Measurements from ENCODE around the gene GPD1L.
"Not testable (repeated sequence)": the region's sequence is repeated elsewhere in the genome, so short reads cannot be mapped to it uniquely, and the experiment has no call there.

Gene GPD1L

GRCh38 chr3:32106132-32106928 lies at the start of gene GPD1L:
TSS of gene GPD1L (plus strand) at chr3:32106620. CDS start at chr3:32106712, 92 bp downstream.
- DNase-seq (ENCODE audit: low read depth), result peak; percentile 87

DNA sequence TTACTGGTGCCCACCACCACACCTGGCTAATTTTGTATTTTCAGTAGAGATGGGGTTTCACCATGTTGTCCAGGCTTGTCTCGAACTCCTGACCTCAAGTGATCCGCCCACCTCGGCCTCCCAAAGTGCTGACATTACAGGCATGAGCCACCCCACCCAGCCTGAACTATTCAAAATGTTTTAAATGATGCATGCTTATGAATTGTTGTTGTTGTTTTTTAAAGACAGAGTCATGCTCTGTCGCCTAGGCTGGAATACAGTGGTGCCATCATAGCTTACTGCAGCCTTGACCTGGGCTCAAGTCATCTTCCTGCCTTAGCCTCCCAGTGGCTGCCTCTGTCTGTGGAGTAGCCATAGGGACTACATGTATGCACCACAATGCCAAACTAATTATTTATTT lies 48.0 kb upstream of the GPD1L start:
- not testable (repeated sequence) for DNase-seq (ENCODE audit: low read depth)

DNA sequence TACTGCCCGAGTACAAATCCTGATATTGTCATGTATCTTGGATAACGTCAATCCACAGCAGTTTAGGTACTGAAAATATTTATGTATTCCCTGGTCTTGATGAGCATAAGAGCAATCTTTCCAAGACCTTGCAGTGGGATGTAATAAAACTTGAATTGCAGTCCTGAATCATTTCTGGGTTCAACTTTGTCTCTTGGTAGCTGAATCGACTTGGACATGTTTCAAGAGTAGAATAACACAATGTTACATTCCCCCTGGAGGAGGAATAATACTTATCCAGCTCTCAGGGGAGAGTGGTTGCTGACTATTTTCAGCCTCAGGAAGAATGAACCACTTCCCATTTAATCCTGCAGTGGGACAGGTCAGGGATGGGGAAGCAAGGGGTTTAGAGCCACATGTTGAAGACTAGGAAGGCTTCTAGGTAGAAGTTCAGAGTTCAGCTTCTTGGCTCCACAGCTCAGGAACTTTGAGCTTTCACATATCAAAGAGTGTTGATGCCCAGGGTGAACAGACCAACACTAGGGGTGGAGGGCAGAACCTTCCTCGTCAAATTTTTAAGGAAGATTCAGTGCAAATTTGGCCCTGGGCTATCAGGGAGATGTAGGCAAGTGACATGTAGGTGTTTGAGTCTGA lies 43.4 kb upstream of the GPD1L start:
- no peak for DNase-seq (ENCODE audit: low read depth)

DNA sequence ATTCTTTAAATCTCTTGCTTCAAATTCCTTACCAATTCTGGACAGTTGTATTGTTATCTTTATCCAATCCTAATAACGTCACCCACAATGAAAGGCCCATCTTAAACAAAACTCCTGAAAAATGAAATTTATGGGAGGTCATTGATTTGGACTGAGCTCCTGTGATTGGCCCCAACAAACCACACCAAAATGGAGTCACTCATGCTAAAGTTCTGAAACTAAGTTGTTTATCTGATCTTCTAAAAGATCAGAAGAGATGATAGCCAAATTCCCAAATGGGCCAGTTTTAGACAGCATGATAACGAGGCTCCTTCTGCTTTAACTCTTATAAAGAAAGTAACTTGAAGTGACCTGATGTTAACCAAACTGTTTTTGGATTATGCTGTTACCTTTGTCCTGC lies 39.7 kb upstream of the GPD1L start:
- no peak for DNase-seq (ENCODE audit: low read depth)

- DNase-seq (ENCODE audit: low read depth), result not testable (repeated sequence)
Measured at GRCh38 chr3:32074194-32074593, 32.2 kb upstream of the GPD1L start.

DNA sequence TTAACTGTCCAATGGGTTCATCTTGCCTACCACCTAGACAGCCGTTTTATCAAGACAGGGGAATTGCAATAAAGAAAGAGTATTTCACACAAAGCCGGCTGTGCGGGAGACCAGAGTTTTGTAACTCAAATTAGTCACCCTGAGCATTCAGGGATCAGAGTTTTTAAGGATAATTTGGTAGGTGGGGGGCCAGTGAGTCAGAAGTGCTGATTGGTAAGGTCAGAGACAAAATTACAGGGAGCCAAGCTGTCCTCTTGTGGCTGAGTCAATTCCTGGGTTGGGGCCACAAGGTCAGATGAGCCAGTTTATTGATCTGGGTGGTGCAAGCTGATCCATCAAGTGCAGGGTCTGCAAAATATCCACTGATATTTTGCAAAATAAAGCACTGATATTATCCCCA lies 29.9 kb upstream of the GPD1L start:
- no peak for DNase-seq (ENCODE audit: low read depth)

- no peak for DNase-seq (ENCODE audit: low read depth)
Measured at GRCh38 chr3:32077260-32078084, 28.9 kb upstream of the GPD1L start.

DNA sequence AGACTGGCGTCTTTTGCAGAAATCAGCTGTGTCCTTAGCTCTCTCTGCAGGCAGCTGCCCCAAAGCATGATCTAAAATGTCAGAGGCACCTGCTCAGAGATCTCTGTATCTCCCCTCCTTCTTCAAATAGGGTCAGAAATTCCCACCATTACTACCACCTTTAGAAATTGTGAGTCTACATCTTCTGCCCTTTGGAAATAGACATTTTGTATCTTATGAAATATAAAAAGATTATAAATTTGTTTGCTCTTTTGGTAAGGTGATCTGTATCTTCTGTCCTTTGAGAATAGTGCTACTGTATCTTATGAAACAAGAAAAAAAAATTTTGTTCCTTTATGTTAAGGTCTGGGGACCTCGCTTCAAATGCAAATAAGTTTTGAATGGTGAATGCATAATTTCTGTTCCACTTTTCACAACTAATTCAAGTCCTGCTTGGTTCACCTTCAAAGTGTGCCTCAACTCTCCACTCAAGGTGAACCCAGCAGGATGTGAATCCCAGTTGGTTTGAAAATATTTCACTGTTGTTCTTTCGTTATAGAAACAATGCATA lies 28.3 kb upstream of the GPD1L start:
- no peak for DNase-seq (ENCODE audit: low read depth)

DNA sequence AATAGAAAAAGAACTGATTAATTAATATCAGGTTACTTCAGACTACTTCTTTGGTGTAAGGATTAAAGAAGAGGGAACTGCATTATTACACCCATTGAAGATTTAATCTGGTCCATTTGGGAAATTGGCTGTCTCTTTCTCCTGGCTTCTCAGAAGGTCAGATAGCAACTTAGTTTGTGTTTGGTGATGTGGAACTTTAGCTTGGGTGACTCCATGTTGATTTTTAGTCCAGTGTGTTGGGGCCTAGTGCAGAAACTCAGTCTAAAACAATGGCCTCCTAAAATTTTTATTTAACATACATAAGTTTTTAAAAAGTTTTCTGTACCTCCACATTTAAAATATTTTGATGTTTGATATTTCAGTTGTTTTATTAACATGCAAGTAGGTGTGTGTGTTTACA lies 27.6 kb upstream of the GPD1L start:
- DNase-seq (ENCODE audit: low read depth), result no peak

DNA sequence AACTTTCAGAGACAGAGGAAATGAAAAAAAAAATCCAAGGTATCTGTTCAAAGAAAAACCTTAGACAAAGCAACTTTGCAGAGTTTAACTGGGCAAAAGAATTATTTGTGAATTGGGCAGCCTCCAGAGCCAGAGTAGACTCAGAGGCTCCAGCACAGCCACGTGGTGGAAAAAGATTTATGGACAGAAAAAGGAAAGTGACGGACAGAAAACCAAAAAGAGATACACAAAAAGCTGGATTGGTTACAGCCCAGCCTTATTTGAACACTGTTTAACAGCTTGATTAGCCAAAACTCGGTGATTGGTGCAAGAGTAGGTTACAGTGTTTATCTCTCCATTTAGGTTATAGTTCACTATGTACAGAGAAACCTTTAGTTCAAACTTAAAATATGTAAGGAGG lies 23.7 kb upstream of the GPD1L start:
- no peak for DNase-seq (ENCODE audit: low read depth)

DNA sequence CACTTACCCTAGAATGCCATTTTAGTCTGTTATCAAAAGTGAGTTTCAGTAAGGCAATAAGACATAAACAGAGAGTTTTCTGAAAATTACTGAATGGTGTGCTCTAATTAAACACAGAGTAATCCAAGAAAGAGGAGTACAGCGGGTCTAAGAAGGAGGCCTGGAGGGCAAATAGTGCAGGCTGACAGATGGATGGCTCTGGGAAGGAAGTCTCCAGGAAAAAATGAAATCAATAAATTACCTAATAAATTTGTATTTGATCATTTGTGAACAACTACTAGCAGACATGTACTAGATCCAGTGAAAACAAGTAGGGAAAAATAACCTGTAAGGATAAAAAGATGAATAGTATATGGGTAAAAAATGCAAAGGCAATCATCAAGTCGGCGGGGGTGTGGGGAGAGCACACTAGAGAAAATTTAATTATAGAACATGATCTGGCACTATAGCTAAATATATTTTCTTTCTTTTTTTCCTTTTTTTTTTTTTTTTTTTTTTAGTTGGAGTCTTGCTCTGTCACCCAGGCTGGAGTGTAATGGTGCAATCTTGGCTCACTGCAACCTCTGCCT lies 22.6 kb upstream of the GPD1L start:
- no peak for DNase-seq (ENCODE audit: low read depth)

GRCh38 chr3:32084870-32085269 lies 21.6 kb upstream of the GPD1L start:
- DNase-seq (ENCODE audit: low read depth), result no peak

- no peak for DNase-seq (ENCODE audit: low read depth)
Measured at GRCh38 chr3:32086464-32086863, 20.0 kb upstream of the GPD1L start.

DNA sequence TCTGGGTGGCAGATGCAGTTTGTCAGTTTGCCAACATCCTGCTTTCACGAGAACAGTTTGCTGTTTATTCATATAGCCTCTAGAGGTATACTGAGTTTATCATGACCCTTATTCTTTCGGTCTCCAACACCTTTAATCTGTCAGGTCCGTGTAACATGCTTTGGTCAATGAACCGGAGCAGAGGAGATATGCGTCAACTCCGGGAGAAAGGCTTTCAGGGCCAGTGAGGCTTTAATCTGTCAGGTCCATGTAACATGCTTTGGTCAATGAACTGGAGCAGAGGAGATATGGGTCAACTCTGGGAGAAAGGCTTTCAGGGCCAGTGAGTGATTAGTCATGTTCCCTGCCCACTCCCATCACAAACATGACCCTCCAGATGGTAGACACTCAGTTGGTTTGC lies 16.9 kb upstream of the GPD1L start:
- no peak for DNase-seq (ENCODE audit: low read depth)

DNA sequence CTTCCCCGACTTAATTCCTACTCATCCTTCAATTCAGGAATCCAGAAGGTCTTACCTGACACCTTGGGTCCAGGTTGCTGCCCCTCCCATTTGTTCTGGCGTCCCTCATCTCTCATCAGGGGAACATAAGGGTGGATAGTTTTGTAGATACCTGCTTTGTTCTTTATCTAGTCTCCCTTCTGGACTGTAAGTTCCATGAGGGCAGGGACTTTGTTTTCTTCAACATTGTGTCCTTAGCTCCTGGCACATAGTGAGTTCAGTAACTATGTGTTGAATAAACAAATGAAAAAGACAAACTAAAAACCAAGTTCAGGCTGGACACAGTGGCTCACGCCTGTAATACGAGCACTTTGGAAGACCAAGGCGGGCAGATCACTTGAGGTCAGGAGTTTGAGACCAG lies 13.2 kb upstream of the GPD1L start:
- no peak for DNase-seq (ENCODE audit: low read depth)

- DNase-seq (ENCODE audit: low read depth), result no peak
Measured at GRCh38 chr3:32095431-32095830, 11.0 kb upstream of the GPD1L start.

DNA sequence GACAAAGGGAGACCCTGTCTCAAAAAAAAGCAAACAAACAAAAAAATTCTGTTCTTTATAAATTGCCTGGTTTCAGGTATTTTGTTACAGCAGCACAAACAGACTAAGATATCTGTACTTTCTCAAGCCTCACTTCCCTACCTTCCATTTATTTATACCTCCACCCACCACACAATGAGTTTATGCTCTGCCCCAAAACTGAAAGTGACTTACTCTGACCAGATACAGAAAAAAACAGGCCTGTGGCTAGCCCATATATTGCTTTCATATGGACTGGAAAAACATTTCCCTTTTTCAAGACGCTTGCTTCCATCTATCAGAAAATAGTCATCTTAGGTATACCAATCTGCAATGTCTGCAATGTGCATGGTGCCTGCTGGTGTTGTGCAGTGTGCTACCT lies 8.7 kb upstream of the GPD1L start:
- DNase-seq (ENCODE audit: low read depth), result no peak

- DNase-seq (ENCODE audit: low read depth), result no peak
Measured at GRCh38 chr3:32098528-32098927, 7.9 kb upstream of the GPD1L start.

DNA sequence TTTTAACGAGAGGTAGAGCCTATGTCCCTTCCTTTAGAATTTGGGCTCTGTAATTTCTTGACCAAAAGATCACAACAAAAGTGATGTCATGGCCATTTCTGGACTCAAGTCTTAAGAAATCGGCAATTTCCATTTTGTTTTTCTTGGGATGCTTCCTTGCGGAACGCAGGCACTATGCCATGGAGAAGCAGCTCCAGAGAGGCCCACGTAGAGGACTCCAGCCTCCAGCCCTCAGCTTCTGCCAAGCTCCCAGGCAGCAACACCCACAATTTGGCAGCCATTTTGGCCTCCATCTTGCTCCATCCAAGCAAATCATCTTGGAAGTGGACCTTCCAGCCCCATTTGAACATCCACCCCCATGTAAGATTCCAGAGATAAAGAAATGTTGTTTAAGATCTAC lies 6.0 kb upstream of the GPD1L start:
- no peak for DNase-seq (ENCODE audit: low read depth)

GRCh38 chr3:32102289-32102688 lies 4.1 kb upstream of the GPD1L start:
- DNase-seq (ENCODE audit: low read depth), result no peak

DNA sequence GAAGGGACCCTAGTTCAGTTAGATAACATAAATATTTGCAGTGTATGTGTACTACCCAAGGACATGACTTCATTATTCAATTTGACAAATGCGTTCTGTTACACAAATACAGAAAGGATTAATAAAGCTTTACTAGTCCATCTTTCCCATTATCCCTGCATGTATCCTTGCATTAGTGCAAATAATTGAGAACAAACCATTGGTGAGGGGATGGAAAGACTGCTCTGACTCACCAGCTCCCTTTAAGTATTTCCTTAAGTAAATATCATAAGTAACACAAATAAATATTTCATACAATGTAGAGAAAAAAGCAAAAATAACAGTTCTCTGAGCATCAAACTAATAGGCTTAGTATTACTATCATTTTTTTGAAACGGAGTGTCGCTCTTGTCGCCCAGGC lies 1.9 kb upstream of the GPD1L start:
- DNase-seq (ENCODE audit: low read depth), result no peak
